HUDEP-2 (cell line): Measurements from ENCODE around the gene PIP5K1C.
"Not testable (repeated sequence)": the region's sequence is repeated elsewhere in the genome, so short reads cannot be mapped to it uniquely, and the experiment has no call there.

Source experiments
- DNase-seq, 76 experiments: peaks; one replicate each; lab custom pipeline; 2025; ENCODE audit not compliant: unreplicated experiment in 76 of 76; lab: John Stamatoyannopoulos, UW

The PIP5K1C gene

GRCh38 chr19:3632739-3633558 is 67.3 kb downstream of the PIP5K1C start:
- no peak for DNase-seq

GRCh38 chr19:3632098-3632497 is 68.2 kb downstream of the PIP5K1C start:
- no peak for DNase-seq

DNA sequence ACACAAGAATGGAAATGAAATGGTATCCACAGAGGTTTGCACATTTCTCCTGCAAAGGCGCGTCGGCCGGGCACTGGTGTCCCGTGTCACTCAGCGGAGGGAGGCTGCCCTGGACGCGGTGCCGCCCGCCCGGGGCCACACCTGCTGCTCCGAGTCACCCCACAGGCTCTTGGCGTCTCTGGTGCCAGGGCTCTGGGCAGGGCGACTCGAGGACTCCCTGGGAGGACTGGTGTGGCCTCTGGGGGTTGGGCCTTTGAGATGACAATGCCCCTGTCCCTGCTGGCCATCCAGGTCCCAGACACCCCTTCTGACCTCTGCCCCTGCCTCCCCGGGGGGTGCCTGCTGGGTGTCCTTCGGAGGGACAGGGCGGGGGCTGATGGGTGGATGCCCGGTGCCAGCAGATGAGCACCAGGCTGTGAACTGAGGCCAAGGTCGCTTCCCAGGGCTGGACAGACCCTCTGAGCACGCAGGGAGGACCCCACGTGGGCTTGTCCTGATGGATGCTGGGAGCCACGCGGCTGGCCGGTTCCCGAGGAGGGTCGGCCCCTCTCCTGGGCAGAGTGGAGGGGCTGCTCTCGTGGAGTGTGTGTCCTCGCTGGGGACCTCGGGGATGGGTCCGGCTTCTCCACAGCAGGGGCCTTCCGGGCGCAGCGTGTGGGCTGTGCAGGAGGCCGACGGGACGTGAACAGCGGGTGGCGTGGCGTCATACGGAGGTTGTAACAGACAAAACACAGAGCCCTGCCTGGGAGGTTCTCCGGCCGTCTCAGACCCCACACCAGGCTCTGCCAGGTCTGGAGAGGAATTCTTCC is 69.0 kb downstream of the PIP5K1C start:
- DNase-seq = no peak

- not testable (repeated sequence) for DNase-seq
Observed at GRCh38 chr19:3628766-3629165, 71.5 kb downstream of the PIP5K1C start.

DNA sequence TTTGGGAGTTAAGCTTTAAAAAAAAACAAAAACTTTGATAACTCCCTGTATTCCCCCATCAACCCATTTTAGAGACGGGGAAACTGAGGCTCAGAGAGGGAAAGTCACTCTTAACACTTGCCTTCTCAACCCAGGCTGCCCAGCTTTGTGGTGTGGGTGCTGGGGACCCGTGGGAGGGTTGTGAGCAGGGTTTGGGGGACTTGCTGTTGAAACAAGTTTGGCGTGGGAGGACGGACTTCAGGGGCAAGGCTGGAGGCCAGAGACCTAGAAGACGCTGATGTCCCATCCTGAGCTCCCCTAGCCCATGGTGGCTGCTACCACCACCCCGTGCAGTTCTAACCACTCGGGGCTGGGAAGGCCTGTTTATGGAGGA is 72.9 kb downstream of the PIP5K1C start:
- DNase-seq = no peak

DNA sequence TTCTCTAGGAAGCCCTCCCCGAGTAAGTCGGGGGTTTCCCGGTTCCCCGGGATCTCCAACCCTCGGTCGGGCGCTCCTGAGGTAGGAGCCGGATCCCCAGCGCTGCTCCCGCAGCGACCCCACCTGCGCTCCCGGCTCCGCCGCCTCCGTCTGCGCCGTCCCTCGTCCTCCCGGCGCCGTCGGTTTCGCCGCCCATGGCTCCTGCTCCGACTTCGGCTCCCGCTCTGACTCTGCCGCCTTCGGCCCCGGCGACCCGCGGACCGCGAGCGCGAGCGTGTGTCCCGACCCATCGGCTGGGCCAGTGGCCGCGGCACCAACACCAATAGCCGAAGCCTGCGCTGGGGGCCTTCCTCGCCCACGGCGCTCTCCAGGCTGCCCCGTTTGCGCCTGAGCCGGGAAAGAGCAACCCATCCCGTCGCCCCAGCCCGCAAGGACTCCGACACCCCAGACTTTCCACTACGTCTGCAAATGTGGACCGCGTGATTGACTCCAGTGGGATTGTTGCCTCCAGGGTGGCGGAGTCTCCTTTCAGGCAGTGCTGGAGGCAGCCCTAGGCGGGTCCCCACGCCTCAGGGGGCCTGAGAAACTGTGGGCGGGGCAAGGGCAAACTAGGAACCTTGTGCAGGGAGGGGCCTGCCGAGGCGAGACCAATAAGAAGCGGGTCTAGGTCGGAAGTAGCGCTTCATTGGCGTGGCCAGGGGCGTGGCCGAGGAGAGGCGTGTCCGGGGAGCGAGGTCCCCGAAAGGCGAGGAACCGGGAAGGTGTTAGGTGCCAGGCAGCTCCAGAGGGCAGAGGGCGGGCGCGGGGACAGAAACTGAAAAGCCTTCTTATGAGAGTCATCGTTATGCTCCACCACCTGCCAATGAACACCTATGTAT is 73.6 kb downstream of the PIP5K1C start, which contains the start of gene CACTIN:
TSS of gene CACTIN (minus strand) at position 318 of the 878 bp plus-strand sequence. CDS start at position 290, 28 bp downstream.
- peak; percentile 80 to 100 (median 99) for DNase-seq

- peak in 25 of 76 experiments; percentile 15 to 79 (median 37) for DNase-seq
Observed at GRCh38 chr19:3625996-3626472, 74.2 kb downstream of the PIP5K1C start.

GRCh38 chr19:3623716-3624115 is 76.6 kb downstream of the PIP5K1C start:
- no peak for DNase-seq

GRCh38 chr19:3622224-3622623 is 78.0 kb downstream of the PIP5K1C start:
- no peak for DNase-seq

DNA sequence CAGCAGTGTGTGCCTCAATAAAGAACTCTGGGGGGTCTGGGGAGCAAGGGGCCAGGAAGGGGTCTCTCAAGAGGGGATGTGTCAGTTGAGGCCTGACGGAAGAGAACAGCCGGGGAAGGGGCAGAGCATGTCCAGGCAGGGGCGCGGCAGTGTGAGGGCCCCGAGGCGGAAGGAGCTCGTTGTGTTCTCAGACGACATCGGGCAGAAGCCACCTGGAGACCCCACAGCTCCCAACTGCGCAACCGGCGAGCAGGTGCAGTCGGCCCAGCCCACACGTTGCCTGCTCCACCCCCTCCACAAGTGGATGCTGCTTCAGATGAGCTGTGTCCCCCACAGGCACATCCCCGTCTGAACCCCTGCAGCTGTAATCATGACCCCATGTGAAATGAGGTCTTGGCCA is 78.6 kb downstream of the PIP5K1C start:
- DNase-seq = no peak

- DNase-seq = no peak
Observed at GRCh38 chr19:3620817-3621547, 79.3 kb downstream of the PIP5K1C start.

DNA sequence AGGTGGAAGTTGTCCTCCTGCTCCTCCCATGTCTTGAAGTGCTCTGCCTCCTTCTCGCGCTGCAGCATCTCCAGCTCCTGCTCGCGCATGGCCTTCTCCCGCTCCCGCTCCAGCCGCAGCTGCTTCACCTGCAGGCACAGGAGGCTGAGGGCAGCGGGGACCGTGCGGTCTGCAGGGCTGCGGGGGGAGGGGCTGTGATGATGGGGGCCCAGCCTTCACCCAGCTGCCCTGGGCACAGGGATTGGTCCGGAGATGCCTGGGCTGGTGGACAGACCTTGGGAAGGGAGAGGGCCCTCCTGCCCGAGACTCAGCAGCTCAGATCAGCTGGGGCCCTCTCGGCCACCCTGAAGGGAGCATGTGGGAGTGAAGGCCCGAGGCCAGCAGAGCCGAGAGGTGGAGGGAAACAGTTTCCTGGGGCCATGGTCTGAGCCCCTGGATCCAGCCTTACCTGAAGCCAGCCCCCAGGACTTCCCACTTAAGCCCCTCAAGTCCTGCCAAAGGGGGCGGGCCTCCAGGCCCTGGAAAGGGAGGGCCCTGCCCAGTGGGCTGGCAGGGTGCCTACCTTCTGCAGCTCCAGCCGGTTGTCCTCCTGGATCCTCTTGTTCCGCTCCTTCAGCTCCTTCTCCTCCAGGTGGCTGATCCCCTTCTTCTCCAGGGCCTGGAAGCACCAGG is 80.0 kb downstream of the PIP5K1C start:
- DNase-seq = peak in 2 of 76 experiments; percentile 9 to 16

GRCh38 chr19:3619631-3620012 is 80.6 kb downstream of the PIP5K1C start:
- DNase-seq = no peak

DNA sequence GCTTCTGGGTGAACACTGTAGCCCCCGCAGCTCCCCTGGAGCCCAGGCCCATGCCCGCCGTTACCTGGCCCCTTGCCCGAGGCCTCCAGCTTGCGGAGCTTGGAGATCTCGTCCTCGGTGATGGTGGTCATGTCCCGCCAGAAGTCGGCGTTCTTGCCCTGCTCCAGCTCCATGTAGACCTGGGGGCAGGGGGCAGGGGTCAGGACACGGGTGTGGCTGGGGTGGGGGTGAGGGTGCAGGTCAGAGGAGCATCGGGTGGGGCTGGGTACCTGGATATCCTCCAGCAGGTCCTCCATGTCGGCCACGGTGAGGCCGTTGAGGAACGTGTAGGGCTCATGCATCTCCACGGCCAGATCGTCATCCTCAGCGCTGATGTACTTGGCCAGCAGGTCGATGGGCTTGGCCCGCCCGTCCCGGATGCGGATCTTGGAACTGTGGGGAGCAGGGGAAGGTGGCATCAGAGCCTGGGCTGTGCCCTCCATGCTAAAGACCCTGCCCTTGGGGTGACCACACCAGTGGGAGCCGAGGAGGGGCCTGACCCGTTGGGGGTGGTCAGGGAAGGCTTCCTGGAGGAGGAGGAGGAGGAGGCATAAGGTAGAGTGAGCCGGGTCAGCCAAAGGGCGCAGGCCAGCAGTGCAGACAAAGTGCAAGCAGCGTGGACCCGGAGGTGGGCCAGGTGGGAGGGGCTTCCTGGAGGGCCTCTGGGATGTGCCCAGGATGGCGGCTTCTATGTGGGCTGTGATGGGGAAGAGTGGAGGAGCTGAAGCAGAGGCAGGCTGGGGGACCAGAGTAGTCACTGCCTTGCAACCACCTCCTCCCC is 81.2 kb downstream of the PIP5K1C start:
- DNase-seq = no peak

- peak in 43 of 76 experiments; percentile 4 to 59 (median 34) for DNase-seq
Observed at GRCh38 chr19:3618144-3618810, 82.0 kb downstream of the PIP5K1C start.

DNA sequence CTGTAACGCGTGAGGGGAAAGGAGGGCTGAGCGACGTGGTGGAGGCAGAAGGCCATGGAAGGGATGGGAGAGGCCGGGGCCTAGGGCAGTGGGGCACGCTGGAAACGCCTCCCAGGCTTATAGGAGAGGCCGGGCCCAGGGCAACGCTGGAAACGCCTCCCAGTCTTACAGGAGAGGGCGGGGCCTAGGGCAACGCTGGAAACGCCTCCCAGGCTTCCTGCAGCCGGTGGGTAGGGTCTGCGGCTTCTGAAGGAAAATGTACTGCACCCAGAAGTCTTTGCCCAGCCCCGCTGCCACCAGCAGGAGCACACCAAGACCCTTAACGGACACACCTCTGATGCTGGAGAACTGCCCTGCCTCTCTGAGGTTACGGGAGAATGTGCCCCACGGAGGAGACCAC is 82.8 kb downstream of the PIP5K1C start:
- DNase-seq = no peak

- DNase-seq = no peak
Observed at GRCh38 chr19:3615524-3616135, 84.6 kb downstream of the PIP5K1C start.
